GM18519 (cell line): ENCODE data around the gene CCDC200.
"Not testable (repeated sequence)": the region's sequence is repeated elsewhere in the genome, so short reads cannot be mapped to it uniquely, and the experiment has no call there.

Experiments used
- ATAC-seq: cut with Tn5 transposase; IDR thresholded peaks from one replicate; pipeline ENCODE4 v1.9.1; 2021; ENCODE audit warnings: mild to moderate bottlenecking, moderate library complexity; ENCODE audit not compliant: unreplicated experiment, low FRiP score

Gene CCDC200

GRCh38 chr17:43216762-43217613 lies 11.4 kb downstream of the CCDC200 start:
- ATAC-seq, result no peak

GRCh38 chr17:43216369-43216761 lies 12.1 kb downstream of the CCDC200 start:
- ATAC-seq, result no peak

- ATAC-seq, result no peak
Observed at GRCh38 chr17:43215341-43215740, 13.1 kb downstream of the CCDC200 start.

- ATAC-seq, result no peak
Observed at GRCh38 chr17:43213545-43213944, 14.9 kb downstream of the CCDC200 start.

GRCh38 chr17:43212641-43213490 lies 15.6 kb downstream of the CCDC200 start:
- ATAC-seq, result no peak

- no peak for ATAC-seq
Observed at GRCh38 chr17:43211480-43212402, 16.7 kb downstream of the CCDC200 start, which contains the start of gene TMEM106A. TMEM106A (plus strand) TSS chr17:43211875; CDS start chr17:43213042, 1,167 bp downstream.

- no peak for ATAC-seq
Observed at GRCh38 chr17:43211123-43211479, 17.3 kb downstream of the CCDC200 start.

- ATAC-seq, result no peak
Observed at GRCh38 chr17:43210576-43210975, 17.8 kb downstream of the CCDC200 start.

- not testable (repeated sequence) for ATAC-seq
Observed at GRCh38 chr17:43203013-43203412, 25.4 kb downstream of the CCDC200 start.

- ATAC-seq, result no peak
Observed at GRCh38 chr17:43200127-43200526, 28.3 kb downstream of the CCDC200 start.

- ATAC-seq, result no peak
Observed at GRCh38 chr17:43199633-43200032, 28.8 kb downstream of the CCDC200 start.

GRCh38 chr17:43193251-43193650 lies 35.2 kb downstream of the CCDC200 start:
- ATAC-seq, result no peak

GRCh38 chr17:43186656-43187055 lies 41.8 kb downstream of the CCDC200 start:
- ATAC-seq, result not testable (repeated sequence)

GRCh38 chr17:43183921-43184320 lies 44.5 kb downstream of the CCDC200 start:
- no peak for ATAC-seq

- ATAC-seq, result no peak
Observed at GRCh38 chr17:43176119-43176570, 52.3 kb downstream of the CCDC200 start.

GRCh38 chr17:43175213-43176118 lies 53.0 kb downstream of the CCDC200 start:
- no peak for ATAC-seq

- no peak for ATAC-seq
Observed at GRCh38 chr17:43171586-43172487, 56.6 kb downstream of the CCDC200 start.
